Measurements from ENCODE around the gene ABHD10. TPM values are rescaled to one million over a fixed set of nuclear protein-coding genes. Genes with fewer than 3 reads are reported as not detected.
A peak's percentile ranks its signal among the peaks of the same experiment; 100 is the strongest.

The ABHD10 gene
- total RNA-seq, 1 experiment from 2014 or later: 21.8 TPM

- Histone ChIP-seq H3K9ac (ENCODE audit: extremely low read depth, insufficient read length, low read length) (no peak overlapping the region), H4K91ac (ENCODE audit: insufficient read length, low read depth, low read length) (no peak overlapping the region)
- no peak overlapping the region for H3K4me3 Mint-ChIP-seq
Observed at GRCh38 chr3:111967651-111968274, 11.1 kb upstream of the ABHD10 start.

More at GRCh38 chr3:111967651-111968274, 11.1 kb upstream of the ABHD10 start:
- H2BK5ac ChIP-seq (ENCODE audit: insufficient read length, low read length): no peak overlapping the region
- H3K27me3 ChIP-seq (ENCODE audit: insufficient read depth, low read length): no peaks in the 10 kb centered on the region
- no peak overlapping the region for H3K4me2 ChIP-seq (ENCODE audit: insufficient read depth, insufficient read length, low read length)
- no peaks in the 10 kb centered on the region for H3K27me3 Mint-ChIP-seq (ENCODE audit: low read depth)
- no peak overlapping the region for H3T11ph ChIP-seq (ENCODE audit: low read length)
- no peak overlapping the region; a peak in 1 of 7 replicates for H3K27ac Mint-ChIP-seq
- no peaks in the 10 kb centered on the region for H3K9me3 ChIP-seq (ENCODE audit: control insufficient read depth, low read depth, low read length)
- H2AK5ac ChIP-seq (ENCODE audit: insufficient read length, low read length): no peak overlapping the region
- WGBS (ENCODE audit: extremely low coverage, insufficient read length, low lambda C conversion rate): no CpG with 5 or more reads among the region's 8 CpGs
- H2BK20ac ChIP-seq (ENCODE audit: low read depth, low read length, poor library complexity, severe bottlenecking): no peak overlapping the region
- no peak overlapping the region for H4K5ac ChIP-seq (ENCODE audit: insufficient read length, low read depth, low read length)
- no peak overlapping the region for H2BK12ac ChIP-seq (ENCODE audit: insufficient read length, low read depth, low read length)
- no peaks in the 10 kb centered on the region for H3K4me1 ChIP-seq (ENCODE audit: insufficient read depth, low read length)
- no peak overlapping the region for H3K27ac ChIP-seq (ENCODE audit: insufficient read length, low read depth, low read length)
- no peak overlapping the region for H2BK15ac ChIP-seq (ENCODE audit: low read depth, low read length)
- TF ChIP-seq, protein P1, sequence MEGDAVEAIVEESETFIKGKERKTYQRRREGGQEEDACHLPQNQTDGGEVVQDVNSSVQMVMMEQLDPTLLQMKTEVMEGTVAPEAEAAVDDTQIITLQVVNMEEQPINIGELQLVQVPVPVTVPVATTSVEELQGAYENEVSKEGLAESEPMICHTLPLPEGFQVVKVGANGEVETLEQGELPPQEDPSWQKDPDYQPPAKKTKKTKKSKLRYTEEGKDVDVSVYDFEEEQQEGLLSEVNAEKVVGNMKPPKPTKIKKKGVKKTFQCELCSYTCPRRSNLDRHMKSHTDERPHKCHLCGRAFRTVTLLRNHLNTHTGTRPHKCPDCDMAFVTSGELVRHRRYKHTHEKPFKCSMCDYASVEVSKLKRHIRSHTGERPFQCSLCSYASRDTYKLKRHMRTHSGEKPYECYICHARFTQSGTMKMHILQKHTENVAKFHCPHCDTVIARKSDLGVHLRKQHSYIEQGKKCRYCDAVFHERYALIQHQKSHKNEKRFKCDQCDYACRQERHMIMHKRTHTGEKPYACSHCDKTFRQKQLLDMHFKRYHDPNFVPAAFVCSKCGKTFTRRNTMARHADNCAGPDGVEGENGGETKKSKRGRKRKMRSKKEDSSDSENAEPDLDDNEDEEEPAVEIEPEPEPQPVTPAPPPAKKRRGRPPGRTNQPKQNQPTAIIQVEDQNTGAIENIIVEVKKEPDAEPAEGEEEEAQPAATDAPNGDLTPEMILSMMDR (conservative IDR thresholded peaks at IDR 0.05): peak; percentile 92
- peak; percentile 80 for DNase-seq
- no peak overlapping the region for H4K8ac ChIP-seq (replicated peaks; ENCODE audit: insufficient read length, low read depth, low read length)
- H3K18ac ChIP-seq (ENCODE audit: insufficient read length, low read depth, low read length): no peak overlapping the region
- H2AFZ ChIP-seq (ENCODE audit: low read length): no peak overlapping the region
- H3K36me3 Mint-ChIP-seq (ENCODE audit: insufficient read depth in 1 of 3, low read depth in 3 of 3): no peaks in the 10 kb centered on the region; a peak in 1 of 7 replicates
- H3K14ac ChIP-seq (ENCODE audit: insufficient read depth, low read length): no peak overlapping the region
- no peak overlapping the region for H2BK120ac ChIP-seq (ENCODE audit: low read depth, low read length, poor library complexity, severe bottlenecking)
- H3K4me1 Mint-ChIP-seq: peaks cover 6 to 9% of the 10 kb centered on the region in 2 experiments
- no peak overlapping the region for H3K23ac ChIP-seq (ENCODE audit: insufficient read length, low read depth, low read length)
- no peak overlapping the region for H3K56ac ChIP-seq (ENCODE audit: insufficient read length, low read depth, low read length)
- no peaks in the 10 kb centered on the region for H3K23me2 ChIP-seq (ENCODE audit: insufficient read length, low read depth, low read length, poor library complexity, severe bottlenecking)
- H3K4ac ChIP-seq (ENCODE audit: low read depth, low read length): no peak overlapping the region
- H4K20me1 ChIP-seq (ENCODE audit: control insufficient read depth, insufficient read depth, insufficient read length): no peaks in the 10 kb centered on the region
- H3K79me2 ChIP-seq (ENCODE audit: insufficient read depth, low read length): no peaks in the 10 kb centered on the region
- H3K9me3 Mint-ChIP-seq: no peaks in the 10 kb centered on the region
- H3K79me1 ChIP-seq (ENCODE audit: insufficient read depth, low read depth, low read length, poor library complexity, severe bottlenecking): no peaks in the 10 kb centered on the region
